ENCODE data around the gene NFKBIA. TPM values are rescaled to one million over a fixed set of nuclear protein-coding genes. Genes with fewer than 3 reads are reported as not detected.

The NFKBIA gene
- total and polyA plus RNA-seq, 2 of the 8 experiments (the other 6 are each of a cell fraction or from before 2014, with no cell fraction given): 25.9 to 49.7 TPM

GRCh38 chr14:35395283-35395682, 9.3 kb downstream of the NFKBIA start:
- Histone ChIP-seq H3K23ac (ENCODE audit: insufficient read length) (no peak overlapping the region), H2BK5ac (ENCODE audit: low read depth, low read length) (no peak overlapping the region), H3K23me2 (ENCODE audit: low read depth, low read length) (no peaks in the 10 kb centered on the region), H3K4me1 (replicated peaks in 1 of 4; ENCODE audit: control insufficient read depth in 3 of 4, insufficient read depth in 4 of 4, low read length in 3 of 4) (peaks cover 5 to 10% (median 7%) of the 10 kb centered on the region in 4 experiments; a peak in 6 of 7 replicates), H2BK20ac (ENCODE audit: low read length) (no peak overlapping the region), H3K56ac (replicated peaks; ENCODE audit: insufficient read length, low read depth, low read length) (no peak overlapping the region), H4K91ac (replicated peaks; ENCODE audit: insufficient read length, low read length) (no peak overlapping the region), H3K79me1 (ENCODE audit: low read depth, low read length) (no peaks in the 10 kb centered on the region), H3K9ac (replicated peaks in 1 of 4; ENCODE audit: extremely low read depth in 1 of 4, low read depth in 3 of 4, low read length in 3 of 4) (no peak overlapping the region), H3K27me3 (replicated peaks in 1 of 4; ENCODE audit: control insufficient read depth in 3 of 4, extremely low read depth in 1 of 4, insufficient read depth in 3 of 4, low read length in 3 of 4) (no peaks in the 10 kb centered on the region), H3K79me2 (ENCODE audit: control insufficient read depth in 1 of 2, insufficient read depth in 2 of 2, low read length in 2 of 2) (no peaks in the 10 kb centered on the region), H2BK120ac (replicated peaks; ENCODE audit: low read depth, low read length) (no peak overlapping the region), H3K4me2 (ENCODE audit: insufficient read depth in 1 of 2, low read depth in 2 of 2, low read length in 2 of 2) (no peak overlapping the region), H3K14ac (ENCODE audit: insufficient read length) (no peak overlapping the region), H2AK5ac (ENCODE audit: low read depth, low read length) (no peak overlapping the region), H2AFZ (ENCODE audit: low read length) (no peak overlapping the region), H2BK15ac (ENCODE audit: low read length) (no peak overlapping the region), H3K36me3 (ENCODE audit: control insufficient read depth in 2 of 4, insufficient read depth in 4 of 4, low read length in 3 of 4) (0 out of 8 replicates have a peak, but pooled peaks cover 0 to under 1% (median 0%) of the 10 kb centered on the region in 4 experiments), H2BK12ac (ENCODE audit: low read depth, low read length) (no peak overlapping the region), H3K4ac (replicated peaks; ENCODE audit: insufficient read length, low read depth, low read length) (no peak overlapping the region), H4K8ac (ENCODE audit: extremely low read depth, insufficient read depth, low read length) (no peak overlapping the region), H3K27ac (ENCODE audit: low read depth, low read length) (no peak overlapping the region), H3K4me3 (ENCODE audit: extremely low read depth in 1 of 4, insufficient read depth in 2 of 4, low read depth in 3 of 4, low read length in 4 of 4) (no peak overlapping the region), H4K5ac (ENCODE audit: insufficient read length, low read depth, low read length) (no peak overlapping the region), H4K20me1 (replicated peaks in 1 of 2; ENCODE audit: control insufficient read depth in 1 of 2, insufficient read depth in 2 of 2, low read length in 2 of 2) (no peaks in the 10 kb centered on the region), H3K9me3 (ENCODE audit: insufficient read depth in 2 of 2, low read depth in 1 of 2, low read length in 1 of 2) (no peaks in the 10 kb centered on the region), H3K18ac (ENCODE audit: extremely low read depth, low read length) (no peak overlapping the region)
- ChIA-PET CTCF (ENCODE audit: partially characterized antibody) (interaction anchor here (0.9 to 2.0 kb wide), 3 partner anchors 9 to 254 kb away, joined by 3 to 11 read pairs (median 4); partner anchors contain the start of gene NFKBIA), POLR2A (ENCODE audit: partially characterized antibody) (interaction anchor here (0.7 to 4.5 kb wide), 2 partner anchors 8 to 103 kb away, joined by 3 to 48 read pairs; partner anchors contain the start of genes NFKBIA and PSMA6)
- no peak for FAIRE-seq
- no peak for DNase-seq (ENCODE audit: low read depth in 1 of 2, low spot score in 2 of 2)
- 91% methylated on average over 13 of the region's 13 CpGs; no CpG with 5 or more reads in 1 of the 2 experiments for WGBS, 2 experiments (ENCODE audit: extremely low coverage in 1 of 2, insufficient coverage in 1 of 2, insufficient read length in 1 of 2, insufficient replicate concordance in 2 of 2, low coverage in 1 of 2, low lambda C conversion rate in 2 of 2, missing lambda C conversion rate in 1 of 2)
- TF ChIP-seq CEBPB (IDR thresholded peaks at IDR 0.05; ENCODE audit: low read depth, low read length): no peak
- TF ChIP-seq SIX5 (IDR thresholded peaks at IDR 0.05; ENCODE audit: low read depth, low read length): no peak
- no peak for TF ChIP-seq RFX5 (IDR thresholded peaks at IDR 0.05; ENCODE audit: borderline replicate concordance, low read depth, low read length)
- TF ChIP-seq ATF2 (IDR thresholded peaks at IDR 0.05; ENCODE audit: low read length): no peak
- TF ChIP-seq KDM5A (IDR thresholded peaks at IDR 0.05; ENCODE audit: low read length): no peak
- TF ChIP-seq EGR1 (IDR thresholded peaks at IDR 0.05; ENCODE audit: borderline replicate concordance, low read depth, low read length): no peak
- no peak for TF ChIP-seq SP2 (IDR thresholded peaks at IDR 0.05; ENCODE audit: low read length)
- no peak for TF ChIP-seq NANOG (IDR thresholded peaks at IDR 0.05; ENCODE audit: insufficient read depth, low read depth, low read length, poor library complexity, severe bottlenecking)
- TF ChIP-seq RAD21 (IDR thresholded peaks at IDR 0.05 in 1 of 2, conservative IDR thresholded peaks at IDR 0.05 in 1 of 2; ENCODE audit: low read depth in 2 of 2, low read length in 2 of 2): no peak
- TF ChIP-seq TAF1 (IDR thresholded peaks at IDR 0.05; ENCODE audit: low read depth, low read length): no peak
- no peak for TF ChIP-seq HDAC2 (IDR thresholded peaks at IDR 0.05; ENCODE audit: borderline replicate concordance in 1 of 2, low read depth in 2 of 2, low read length in 2 of 2)
- TF ChIP-seq GTF2F1 (IDR thresholded peaks at IDR 0.05; ENCODE audit: borderline replicate concordance, low read depth, low read length): no peak

Measured in H1 (cell line).